OCI-M2 (cell line): ENCODE results near the gene ARHGEF10L.

Source experiments
- DNase-seq: peaks from one replicate; lab custom pipeline; 2025; ENCODE audit not compliant: unreplicated experiment; lab: John Stamatoyannopoulos, UW

The ARHGEF10L gene

DNA sequence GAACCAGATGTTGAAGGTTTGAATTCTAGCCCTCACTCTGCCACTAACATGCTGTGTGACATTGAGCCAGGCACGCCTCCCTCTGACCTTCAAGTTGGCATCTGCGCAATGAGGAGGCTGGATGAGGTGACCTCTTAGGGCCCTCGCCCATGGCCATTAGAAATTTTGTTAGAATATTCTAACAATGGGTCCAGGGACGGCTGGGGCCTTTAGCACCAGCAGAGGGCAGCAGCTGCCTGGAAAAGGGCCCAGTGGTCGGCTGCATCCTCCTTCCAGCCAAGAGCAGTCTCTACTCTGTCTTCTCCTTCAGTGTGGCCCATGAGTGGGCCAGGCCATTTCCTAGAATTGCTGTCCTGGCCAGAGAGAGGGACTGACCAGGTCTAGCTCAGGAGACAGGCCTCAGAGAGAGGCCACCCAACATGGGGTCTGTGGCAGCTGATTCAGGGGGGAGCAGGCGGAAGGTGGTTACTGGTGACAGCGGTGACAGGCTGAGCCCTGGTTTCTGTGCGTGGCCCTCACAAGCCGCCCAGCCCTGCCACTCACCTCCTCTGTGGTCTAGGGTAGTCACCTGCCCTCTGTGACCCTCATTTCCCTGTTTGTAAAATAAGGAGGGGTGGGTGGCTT is 114.3 kb downstream of the ARHGEF10L start:
- no peak for DNase-seq

DNA sequence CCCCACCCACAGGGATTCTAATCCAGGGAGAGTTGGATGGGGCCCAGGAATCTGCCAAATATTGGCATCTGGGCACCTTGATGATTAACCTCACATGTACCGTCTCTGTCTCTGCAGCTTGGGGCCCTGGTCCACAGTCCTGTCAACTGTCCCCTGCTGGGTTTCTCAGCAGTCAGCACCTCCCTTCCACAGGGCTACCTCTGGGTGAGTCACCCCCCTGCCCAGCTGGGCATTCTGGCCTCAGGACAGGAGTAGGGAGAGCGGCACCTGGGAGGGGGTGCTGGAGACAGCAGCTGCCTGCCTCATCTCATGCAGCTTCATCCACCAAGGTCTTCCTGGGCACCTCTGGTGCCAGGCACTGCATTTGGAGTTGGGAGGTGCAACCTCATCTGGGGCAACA is 115.0 kb downstream of the ARHGEF10L start:
- no peak for DNase-seq

DNA sequence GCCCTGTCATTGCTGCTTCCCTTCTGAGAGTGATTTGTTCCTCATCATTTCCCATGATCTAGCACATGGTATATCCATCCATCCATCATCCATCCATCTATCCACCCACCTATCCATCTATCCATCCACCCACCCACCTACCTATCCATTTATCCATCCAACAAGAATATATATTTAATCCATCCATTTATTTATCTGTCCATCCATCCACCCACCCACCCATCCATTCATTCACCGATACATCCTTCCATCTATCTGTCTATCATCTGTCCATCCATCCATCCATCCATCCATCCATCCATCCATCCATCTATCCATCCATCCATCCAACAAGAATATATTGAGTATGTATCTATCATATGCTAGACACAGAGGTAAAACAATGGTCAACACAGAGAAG is 115.7 kb downstream of the ARHGEF10L start:
- DNase-seq: no peak

DNA sequence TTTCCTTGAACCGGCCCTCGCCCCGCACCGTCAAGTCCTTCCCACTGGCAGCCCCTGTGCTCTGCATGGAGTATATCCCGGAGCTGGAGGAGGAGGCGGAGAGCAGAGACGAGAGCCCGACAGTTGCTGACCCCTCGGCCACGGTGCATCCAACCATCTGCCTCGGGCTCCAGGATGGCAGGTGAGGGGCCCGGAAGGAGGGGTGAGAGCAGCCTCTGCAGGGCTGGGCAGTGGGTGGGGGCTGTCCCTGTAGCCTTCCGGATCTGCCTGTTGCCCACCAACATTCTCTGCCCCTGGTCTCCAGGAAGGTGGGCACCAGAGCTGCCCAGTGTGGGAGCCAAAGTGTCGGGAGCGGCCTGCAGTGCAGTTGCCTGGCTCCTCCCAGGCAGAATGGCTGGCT is 116.4 kb downstream of the ARHGEF10L start:
- DNase-seq: no peak

DNA sequence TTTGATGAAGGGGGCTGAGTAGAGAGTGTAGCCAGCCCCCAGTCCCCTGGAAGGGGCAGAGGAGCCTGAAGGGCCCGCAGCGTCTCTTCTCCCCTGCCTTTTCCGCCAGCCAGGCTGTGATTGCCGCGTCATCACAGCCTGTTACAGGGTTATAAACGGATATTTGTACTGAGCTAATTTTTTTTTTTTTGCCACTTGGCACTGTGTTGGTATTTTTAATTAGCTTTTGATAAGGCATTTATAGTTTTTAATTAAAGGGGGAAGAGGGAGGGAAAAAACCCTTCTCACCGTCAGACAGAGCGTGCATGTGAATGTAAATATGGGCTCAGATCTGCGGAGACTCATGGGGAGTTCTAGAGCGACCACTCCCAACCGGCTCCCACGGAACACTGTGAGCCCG is 117.9 kb downstream of the ARHGEF10L start:
- DNase-seq: no peak

- DNase-seq: no peak
These were observed 119.3 kb downstream of the ARHGEF10L start for GRCh38 chr1:17658837-17659236.

GRCh38 chr1:17661546-17662157 is 122.2 kb downstream of the ARHGEF10L start:
- no peak for DNase-seq

DNA sequence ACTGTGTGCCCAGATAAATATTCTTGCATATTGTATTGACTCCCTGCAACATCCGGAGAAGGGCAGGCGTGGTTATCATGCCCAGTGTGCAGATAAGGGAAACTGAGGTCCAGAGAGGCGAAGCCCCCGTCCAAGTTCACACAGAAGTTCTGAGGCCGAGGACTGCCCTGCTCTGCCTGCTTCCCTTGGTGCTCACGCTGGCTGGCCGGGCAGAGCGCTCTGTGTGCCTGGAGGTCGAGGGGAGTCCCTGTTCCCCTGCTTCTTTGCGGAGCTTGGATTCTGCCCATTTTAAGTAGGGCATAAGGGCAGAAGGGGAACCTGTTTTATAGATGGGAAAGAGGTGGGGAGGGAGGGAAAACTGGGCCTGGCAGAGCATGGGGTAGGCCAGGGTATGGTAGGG is 122.8 kb downstream of the ARHGEF10L start:
- DNase-seq: no peak

DNA sequence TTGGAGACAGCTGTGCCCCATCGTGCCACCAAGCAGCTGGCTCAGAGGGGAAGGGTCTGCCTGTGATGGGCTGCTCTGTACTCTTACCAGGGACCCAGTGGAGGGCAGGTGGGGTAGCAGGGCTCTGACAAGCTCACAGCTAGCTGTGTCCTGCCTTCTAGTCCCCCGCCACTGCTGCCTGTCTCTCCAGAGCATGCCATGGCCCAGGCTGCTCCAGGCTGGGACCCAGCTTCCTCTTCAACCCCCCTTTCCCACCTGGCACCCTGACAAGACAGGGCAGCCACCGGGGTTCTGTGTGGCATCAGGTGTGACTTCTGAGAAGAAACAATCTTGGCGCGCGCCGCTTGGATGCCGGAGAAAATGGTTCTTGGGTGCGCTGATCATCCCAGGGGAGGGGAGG is 123.3 kb downstream of the ARHGEF10L start:
- no peak for DNase-seq

GRCh38 chr1:17663646-17664045 is 124.1 kb downstream of the ARHGEF10L start:
- no peak for DNase-seq

GRCh38 chr1:17664322-17664721 is 124.8 kb downstream of the ARHGEF10L start:
- DNase-seq: no peak

DNA sequence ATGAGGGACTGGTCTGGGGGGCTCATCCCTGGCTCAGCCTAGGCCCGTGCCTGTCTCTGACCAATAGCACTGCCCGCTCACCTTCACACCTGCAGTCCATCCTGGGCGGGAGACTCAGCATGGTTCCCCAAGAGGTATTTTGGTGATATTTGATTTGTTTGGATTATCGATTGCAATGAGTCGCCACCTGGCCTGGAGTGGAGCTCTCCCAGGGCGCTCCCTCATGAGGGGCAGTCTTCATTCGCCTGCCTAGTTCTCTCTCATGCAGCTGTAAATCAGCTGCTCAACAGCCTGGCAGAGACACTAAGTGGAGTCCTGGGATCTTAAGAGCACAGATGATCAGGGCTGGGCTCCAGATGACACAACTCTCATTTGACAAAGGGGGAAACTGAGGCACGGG is 125.6 kb downstream of the ARHGEF10L start:
- DNase-seq: no peak

DNA sequence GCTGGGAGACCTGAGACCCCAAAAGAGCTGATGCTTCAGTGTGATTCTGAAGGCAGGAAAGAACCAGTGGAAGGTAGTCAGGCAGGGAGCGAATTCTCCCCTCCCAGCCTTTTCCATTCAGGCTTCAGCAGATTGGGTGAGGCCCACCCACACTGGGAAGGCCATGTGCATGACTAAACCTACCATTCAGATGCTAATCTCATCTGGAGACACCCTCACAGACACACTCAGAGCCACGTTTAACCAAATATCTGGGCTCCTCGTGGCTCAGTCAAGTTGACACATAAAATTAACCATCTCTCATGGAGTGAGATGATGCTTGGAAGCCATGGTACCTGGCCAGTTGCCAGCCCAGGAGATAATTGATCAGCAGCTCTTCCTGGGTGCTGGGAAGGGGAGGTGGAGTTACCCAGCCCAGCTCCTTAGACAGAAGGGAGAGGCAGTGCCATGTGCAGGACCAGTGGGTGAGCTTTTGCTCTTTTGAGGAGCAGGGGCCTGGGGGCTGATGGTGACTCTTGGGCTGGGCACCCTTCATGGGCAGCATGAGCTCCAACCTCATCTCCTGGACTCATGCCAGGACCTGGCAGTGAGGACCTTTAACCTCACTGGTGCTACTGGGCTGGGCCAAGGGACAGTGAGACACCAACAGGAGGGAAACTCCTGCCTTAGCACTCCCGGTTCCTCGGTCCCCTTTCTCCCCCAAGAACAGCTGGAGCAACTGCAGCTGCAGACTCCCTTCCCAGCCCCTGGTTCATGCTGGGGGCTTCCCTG is 126.6 kb downstream of the ARHGEF10L start:
- DNase-seq: no peak

DNA sequence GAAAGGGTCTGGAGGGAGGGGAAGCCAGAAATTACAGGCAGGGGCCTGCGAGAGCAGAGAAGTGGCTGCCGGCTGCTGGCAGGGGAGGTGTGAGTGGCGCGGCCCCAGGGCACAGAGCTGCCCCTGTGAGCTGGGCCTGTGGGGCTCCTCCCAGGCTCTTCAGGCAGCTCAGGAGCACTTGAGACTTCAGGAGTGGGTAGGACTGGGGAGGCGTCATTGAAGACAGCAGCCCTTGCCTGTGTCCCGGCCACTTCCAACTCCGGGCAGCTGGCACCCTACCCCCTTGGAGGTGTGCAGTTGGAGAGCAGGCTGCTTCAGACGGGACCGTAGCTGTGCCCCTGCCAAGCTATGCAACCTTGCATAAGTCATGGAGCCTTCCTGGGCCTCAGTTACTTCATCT is 128.1 kb downstream of the ARHGEF10L start:
- DNase-seq: no peak

DNA sequence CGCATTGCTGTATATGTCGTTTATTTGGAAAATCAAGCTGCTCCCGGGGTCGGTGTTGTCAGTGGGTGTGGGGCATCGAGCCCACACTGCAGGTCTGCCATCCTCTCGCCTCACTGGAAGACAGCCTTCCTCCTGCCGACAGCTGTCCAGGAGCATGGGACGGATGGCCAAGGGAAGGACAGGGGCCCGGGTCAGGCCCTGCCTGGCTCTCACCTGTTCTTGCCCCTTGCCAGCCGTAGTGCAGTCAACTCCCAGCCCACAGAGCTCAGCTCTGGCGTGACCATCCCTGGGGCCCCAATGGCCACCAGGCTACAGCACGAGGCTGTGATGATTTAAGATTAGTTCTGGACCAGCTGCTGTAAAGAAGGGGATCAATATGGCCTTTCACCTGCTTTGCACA is 128.7 kb downstream of the ARHGEF10L start:
- DNase-seq: no peak

DNA sequence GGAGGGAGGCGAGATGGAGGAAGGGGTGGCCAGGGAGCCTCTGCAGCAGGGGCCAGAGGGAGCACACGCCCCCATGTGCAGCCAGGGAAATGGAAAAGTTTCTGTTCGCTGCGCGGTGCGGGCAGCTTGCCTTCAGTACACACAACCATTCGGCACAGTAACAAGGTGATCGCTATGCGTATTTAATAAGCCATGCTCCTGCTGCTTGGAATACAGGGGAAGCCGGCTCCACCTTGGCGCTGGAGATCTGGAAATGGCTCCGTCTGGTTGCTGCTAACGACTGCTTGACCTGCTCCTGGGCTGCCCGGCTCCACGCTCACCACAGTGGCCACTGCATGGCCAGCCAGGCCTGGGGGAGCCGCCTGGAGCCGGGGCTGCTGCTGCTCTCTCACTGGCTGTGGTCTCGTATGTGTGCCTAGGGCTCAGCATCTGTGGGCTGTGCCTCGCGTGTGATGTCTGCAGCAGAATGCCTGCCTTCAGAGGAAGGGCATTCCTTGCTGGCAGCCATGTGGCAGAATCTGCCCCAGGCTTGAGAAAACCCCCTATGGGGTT is 129.2 kb downstream of the ARHGEF10L start:
- no peak for DNase-seq

GRCh38 chr1:17669305-17669704 is 129.8 kb downstream of the ARHGEF10L start:
- DNase-seq: no peak

GRCh38 chr1:17669866-17670451 is 130.5 kb downstream of the ARHGEF10L start:
- no peak for DNase-seq

- no peak for DNase-seq
These were observed 131.3 kb downstream of the ARHGEF10L start for GRCh38 chr1:17670587-17671313.

GRCh38 chr1:17671314-17671705 is 131.8 kb downstream of the ARHGEF10L start:
- DNase-seq: no peak

DNA sequence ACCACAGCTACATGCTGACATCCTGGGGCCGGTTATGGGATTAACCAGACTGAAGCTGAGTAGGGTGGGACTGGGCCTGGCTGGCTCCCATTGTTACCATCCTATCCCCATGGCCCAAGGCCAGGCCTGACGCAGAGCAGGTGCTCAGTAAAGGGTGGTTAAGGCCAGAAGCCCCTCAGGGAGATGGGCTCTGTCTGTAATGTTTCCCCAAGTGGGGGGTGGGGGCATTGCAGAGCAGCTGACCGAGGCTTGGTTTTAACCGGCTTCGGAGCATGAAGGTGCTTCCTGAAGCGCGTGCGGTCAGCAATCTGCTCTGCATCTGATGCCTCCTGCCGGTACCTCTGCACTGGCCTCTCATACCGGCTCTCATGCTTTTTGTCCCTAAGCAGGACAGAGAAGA is 132.2 kb downstream of the ARHGEF10L start:
- no peak for DNase-seq
